ENCODE measurements around the gene ADIRF.

DNA sequence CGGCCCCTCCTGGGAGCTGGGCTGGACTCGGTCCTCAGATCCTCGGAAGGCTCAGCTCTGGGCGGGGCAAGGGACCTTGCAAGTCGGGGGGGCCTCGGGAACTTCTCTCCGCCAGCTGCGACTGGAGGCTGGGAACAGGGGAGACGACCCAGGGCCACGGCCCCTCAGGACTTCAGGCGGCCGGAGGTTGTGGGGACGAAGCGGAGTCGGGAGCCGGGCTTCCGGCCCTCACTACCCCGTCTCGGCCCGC is 2.6 kb downstream of the ADIRF start:
- TF ChIP-seq TAF1 (IDR thresholded peaks at IDR 0.05; ENCODE audit: low read depth) (no peak), CTCF (IDR thresholded peaks at IDR 0.05; ENCODE audit: poor library complexity, severe bottlenecking) (no peak), SMC3 (conservative IDR thresholded peaks at IDR 0.05; ENCODE audit: poor library complexity) (no peak), EP300 (conservative IDR thresholded peaks at IDR 0.05; ENCODE audit: poor library complexity, severe bottlenecking) (no peak), EZH2 (IDR thresholded peaks at IDR 0.05; ENCODE audit: borderline replicate concordance, insufficient read depth, low read length, poor library complexity, severe bottlenecking) (no peak), RAD21 (conservative IDR thresholded peaks at IDR 0.05) (no peak), MXI1 (conservative IDR thresholded peaks at IDR 0.05; ENCODE audit: poor library complexity, severe bottlenecking) (no peak), POLR2AphosphoS5 (IDR thresholded peaks at IDR 0.05) (no peak)
